OCI-LY1 (cell line): ENCODE data around the gene TBXAS1.

ENCODE experiments used
- EZH2 ChIP-seq: fragments of 200-600 bp; sonication (generic), shearing (Covaris generic); IDR thresholded peaks from 2 replicates; pipeline ENCODE4 v1.8.0; 2017; ENCODE audit warnings: borderline replicate concordance, mixed run types, mild to moderate bottlenecking, antibody characterized with exemption, low read length, moderate library complexity, mixed read lengths
- TF ChIP-seq, protein P1 (sequence below): fragments of 200-600 bp; sonication (generic), shearing (Covaris generic); IDR thresholded peaks from 2 replicates; pipeline ENCODE4 v1.5.1; 2017; ENCODE audit warnings: mild to moderate bottlenecking, antibody characterized with exemption, low read length, moderate library complexity, mixed read lengths

DNA sequence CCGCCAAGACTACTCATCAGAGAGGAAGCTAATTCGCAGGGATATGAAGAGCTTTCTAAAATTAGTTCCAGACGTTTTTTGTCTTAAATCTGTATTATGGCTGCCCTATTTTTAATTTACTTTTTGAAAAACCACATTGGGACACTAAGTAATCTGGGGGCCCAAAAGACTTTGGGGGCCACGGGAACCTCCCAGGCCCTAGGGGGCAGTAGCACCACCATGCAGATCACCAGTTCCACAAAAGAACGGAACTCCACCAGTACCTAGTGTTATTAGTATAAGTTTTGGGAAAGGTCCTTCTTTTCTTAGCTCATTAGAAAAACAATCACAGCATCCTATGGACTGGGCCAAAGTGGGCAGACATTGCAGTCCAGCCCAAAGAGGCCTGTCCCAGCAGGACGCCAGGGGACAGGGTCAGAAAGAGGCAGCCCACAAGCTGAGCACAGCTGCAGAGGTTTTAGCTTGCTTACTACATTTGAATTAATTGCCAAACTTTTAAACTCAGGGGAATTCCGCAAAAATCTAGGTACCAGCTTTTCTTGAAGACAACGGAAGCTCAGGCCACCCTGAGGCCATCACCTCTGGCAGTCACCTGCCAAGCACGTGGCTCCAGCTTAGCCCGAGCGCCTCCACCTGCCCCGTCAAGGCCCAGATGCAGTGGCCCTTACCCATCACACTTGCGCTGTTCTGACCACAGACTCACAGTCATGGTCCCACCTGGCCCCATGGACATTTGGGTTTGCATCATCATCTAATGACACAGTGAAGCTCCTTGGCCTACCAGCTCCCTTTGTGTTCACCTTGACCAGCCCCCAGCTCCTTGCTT, 158.8 kb downstream of the TBXAS1 start:
- TF ChIP-seq, protein P1, sequence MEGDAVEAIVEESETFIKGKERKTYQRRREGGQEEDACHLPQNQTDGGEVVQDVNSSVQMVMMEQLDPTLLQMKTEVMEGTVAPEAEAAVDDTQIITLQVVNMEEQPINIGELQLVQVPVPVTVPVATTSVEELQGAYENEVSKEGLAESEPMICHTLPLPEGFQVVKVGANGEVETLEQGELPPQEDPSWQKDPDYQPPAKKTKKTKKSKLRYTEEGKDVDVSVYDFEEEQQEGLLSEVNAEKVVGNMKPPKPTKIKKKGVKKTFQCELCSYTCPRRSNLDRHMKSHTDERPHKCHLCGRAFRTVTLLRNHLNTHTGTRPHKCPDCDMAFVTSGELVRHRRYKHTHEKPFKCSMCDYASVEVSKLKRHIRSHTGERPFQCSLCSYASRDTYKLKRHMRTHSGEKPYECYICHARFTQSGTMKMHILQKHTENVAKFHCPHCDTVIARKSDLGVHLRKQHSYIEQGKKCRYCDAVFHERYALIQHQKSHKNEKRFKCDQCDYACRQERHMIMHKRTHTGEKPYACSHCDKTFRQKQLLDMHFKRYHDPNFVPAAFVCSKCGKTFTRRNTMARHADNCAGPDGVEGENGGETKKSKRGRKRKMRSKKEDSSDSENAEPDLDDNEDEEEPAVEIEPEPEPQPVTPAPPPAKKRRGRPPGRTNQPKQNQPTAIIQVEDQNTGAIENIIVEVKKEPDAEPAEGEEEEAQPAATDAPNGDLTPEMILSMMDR: peak; percentile 42; the same call in 1 of the 2 replicates
- TF ChIP-seq EZH2: no peak
